ENCODE results near the gene NPC1L1.

GRCh38 chr7:44533301-44534055 lies 7.7 kb downstream of the NPC1L1 start:
- TF ChIP-seq CTCF (IDR thresholded peaks at IDR 0.05 in 2 of 3, conservative IDR thresholded peaks at IDR 0.05 in 1 of 3; ENCODE audit: borderline replicate concordance in 1 of 3, insufficient read depth in 1 of 3, low read depth in 2 of 3, low read length in 2 of 3) = no peak
- TF ChIP-seq RAD21 (IDR thresholded peaks at IDR 0.05; ENCODE audit: low read depth) = no peak
- TF ChIP-seq EZH2 (IDR thresholded peaks at IDR 0.05) = no peak
- TF ChIP-seq SIN3A (IDR thresholded peaks at IDR 0.05; ENCODE audit: low read depth) = no peak
- TF ChIP-seq CEBPB (IDR thresholded peaks at IDR 0.05; ENCODE audit: low read depth) = no peak

Data from HCT116 (cell line).